ENCODE results near the gene KYAT1. TPM values are rescaled to one million over a fixed set of nuclear protein-coding genes. Genes with fewer than 3 reads are reported as not detected.

KYAT1 gene
- polyA plus RNA-seq, 5 donors = 6.6 to 10.1 (median 7.9) TPM

DNA sequence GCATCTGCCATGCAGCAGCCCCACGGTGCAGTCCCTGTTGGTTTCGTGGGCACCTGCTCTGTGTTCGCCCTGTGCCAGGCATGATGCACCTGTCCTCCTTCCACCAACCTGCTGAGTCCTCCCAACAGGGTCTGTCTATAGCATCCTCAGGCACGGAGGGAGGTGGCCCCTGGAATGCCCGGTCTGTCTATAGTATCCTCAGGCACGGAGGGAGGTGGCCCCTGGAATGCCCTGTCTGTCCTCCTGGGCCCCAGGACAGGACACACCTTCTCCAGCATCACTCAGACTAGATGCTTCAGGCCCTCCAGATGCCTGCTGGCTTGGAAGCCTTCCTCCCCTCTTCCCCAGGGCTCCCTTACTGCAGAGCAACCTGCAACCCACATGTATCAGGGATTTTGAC, 29.2 kb upstream of the KYAT1 start:
- no peak for DNase-seq

DNA sequence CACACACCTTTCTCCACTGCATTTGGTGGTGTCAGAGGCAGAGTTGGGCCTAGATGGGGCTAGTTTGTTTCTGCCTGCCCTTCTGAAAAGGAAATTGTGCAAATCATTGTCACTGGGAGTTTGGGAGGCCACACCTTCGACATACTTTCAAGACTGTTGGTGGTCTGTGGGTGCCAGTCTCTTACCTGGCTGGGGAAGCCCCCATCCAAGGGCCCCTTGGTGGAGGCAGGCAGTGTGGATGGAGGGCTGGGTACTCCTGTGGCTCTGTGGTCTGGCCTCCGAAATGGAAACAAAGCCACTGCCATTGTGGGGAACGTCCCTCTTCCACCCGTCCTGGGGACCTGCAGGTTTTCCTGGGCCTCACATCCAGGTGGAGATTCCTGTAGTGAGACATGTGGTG, 28.1 kb upstream of the KYAT1 start:
- no peak for DNase-seq

DNA sequence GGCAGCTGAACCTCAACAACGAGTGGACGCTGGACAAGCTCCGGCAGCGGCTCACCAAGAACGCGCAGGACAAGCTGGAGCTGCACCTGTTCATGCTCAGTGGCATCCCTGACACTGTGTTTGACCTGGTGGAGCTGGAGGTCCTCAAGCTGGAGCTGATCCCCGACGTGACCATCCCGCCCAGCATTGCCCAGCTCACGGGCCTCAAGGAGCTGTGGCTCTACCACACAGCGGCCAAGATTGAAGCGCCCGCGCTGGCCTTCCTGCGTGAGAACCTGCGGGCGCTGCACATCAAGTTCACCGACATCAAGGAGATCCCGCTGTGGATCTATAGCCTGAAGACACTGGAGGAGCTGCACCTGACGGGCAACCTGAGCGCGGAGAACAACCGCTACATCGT, 26.6 kb upstream of the KYAT1 start:
- DNase-seq = no peak

DNA sequence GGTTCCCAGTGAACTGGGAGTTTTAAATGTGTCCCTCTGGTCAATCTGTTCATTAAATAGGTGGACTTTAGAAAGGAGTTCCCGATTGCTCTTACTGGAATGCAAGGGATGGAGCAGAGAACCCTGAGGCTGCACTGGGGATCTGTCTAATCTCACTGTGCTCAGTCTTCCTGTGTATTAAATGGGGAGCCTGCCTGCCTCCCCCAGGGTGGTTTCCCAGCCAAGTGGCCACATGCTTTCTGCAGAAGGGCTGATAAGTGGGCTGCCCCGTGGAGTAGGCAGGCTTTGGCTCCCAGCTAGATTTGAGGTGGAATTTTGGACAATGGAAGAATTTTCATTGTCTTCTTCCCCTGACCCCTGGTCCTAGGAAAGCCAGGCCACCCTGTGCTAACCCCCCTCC, 25.0 kb upstream of the KYAT1 start:
- no peak for DNase-seq

DNA sequence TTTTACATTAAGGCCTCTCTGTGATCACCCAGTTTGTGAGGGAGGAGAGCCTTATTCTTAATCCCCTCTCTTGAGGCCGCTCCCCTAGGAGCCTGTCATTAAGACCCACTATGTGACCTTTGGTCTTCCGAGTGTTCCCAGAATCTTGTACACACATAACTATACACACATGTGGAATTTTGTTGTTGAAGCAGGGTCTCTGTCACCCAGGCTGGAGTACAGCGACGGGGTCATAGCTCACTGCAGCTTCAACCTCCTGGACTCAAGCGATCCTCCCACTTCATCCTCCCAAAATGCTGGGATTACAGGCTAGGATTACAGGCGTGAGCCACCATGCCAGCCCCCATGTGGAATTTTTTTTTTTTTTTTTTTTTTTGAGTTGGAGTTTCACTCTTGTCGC, 24.2 kb upstream of the KYAT1 start:
- no peak for DNase-seq

DNA sequence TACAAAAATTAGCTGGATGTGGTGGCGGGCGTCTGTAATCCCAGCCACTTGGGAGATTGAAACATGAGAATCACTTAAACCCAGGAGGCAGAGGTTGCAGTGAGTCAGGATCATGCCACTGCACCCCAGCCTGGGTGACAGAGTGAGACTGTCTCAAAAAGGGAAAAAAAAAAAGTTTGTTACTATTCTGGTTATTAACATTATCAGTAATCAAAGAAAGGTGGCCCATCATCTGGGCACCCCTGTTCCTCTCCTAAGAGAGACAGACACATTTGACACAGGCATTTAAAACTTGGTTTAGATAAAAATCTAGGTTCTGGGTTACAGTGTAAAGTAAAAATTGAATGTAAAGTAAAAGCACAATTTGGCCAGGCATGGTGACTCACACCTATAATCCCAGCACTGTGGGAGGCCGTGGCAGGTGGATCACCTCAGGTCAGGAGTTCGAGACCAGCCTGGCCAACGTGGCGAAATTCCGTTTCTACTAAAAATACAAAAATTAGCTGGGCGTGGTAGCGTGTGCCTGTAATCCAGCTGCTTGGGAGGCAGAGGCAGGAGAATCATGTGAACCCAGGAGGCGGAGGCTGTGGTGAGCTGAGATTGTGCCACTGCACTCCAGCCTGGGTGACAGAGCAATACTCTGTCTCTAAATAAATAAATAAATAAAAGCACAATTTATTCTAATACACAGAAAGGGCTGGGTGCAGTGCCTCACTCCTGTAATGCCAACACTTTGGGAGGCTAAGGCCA, 22.3 kb upstream of the KYAT1 start:
- DNase-seq = no peak

DNA sequence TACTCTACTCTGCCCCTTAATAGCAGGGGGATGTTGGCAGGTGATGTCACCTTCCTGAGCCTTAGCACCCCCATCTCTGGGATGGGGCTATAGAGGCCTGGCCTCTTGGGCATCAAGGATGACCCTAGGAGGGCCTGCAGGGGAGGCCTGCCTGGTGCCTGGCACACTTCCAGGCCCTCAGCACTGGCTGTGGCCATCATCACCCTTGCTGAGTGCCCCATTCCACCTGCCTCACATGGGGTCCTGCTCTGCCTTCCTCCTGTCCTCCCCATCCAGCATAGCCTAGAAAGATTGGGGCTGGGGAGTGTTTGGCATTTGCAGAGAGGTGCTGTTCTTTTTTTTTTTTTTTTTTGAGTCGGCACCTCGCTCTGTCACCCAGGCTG, 21.3 kb upstream of the KYAT1 start:
- DNase-seq = no peak

GRCh38 chr9:128902351-128903078, 20.8 kb upstream of the KYAT1 start:
- no peak for DNase-seq

DNA sequence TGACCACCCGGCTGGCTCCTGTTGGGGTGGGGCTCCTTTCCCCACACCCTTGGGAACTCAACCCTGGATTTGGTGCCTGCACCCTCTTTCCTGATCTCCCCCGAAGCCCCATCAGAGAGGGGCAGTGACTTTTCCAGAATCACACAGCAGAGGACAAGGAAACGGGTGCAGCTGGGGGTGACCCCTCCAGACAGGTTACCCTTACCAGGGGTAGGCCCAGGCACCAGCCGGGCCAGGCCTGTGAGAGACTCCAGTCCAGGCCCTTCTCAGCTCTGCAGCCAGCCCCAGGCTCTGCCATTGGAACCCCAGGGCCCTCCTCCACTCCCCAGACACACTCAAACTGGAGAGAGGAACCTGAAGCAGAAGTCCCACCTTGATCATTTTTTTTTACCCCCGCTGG, 20.1 kb upstream of the KYAT1 start:
- DNase-seq = no peak

- no peak for DNase-seq
These were observed 19.6 kb upstream of the KYAT1 start for GRCh38 chr9:128901379-128901778.

DNA sequence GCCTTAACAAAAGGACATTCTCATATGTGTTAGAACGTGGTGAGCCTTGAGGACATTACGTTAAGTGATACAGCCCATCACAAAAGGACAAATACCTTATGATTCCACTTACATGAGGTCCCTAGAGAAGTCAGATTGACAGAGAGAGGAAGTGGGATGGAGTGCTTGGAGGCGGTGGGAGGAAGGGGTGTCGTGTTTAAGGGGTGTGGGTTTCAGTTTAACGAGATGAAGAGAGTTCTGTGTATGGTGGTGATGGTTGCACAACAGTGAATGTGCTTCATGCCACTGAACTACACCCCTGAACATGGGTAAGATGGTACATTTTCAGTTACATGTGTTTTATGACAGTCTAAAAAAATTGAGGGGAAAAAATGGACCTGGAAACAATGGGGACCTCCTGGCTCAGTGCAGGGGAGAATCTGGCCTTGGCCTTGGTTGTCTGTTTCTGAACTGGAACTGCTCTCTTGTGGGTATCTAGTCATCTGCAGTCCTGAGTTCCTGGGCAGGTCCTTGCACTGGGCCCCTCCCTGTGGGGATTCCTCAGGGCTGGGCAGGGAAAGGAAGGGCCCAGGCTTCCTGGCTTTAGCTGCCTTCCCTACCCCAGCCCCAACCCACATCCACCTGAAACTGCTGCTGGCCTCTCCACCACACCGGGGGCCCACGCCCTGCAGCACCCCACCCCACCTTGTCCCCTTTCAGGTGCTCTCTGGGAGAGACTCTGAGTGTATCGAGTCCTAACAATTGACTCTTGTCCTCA, 18.0 kb upstream of the KYAT1 start:
- DNase-seq = no peak

DNA sequence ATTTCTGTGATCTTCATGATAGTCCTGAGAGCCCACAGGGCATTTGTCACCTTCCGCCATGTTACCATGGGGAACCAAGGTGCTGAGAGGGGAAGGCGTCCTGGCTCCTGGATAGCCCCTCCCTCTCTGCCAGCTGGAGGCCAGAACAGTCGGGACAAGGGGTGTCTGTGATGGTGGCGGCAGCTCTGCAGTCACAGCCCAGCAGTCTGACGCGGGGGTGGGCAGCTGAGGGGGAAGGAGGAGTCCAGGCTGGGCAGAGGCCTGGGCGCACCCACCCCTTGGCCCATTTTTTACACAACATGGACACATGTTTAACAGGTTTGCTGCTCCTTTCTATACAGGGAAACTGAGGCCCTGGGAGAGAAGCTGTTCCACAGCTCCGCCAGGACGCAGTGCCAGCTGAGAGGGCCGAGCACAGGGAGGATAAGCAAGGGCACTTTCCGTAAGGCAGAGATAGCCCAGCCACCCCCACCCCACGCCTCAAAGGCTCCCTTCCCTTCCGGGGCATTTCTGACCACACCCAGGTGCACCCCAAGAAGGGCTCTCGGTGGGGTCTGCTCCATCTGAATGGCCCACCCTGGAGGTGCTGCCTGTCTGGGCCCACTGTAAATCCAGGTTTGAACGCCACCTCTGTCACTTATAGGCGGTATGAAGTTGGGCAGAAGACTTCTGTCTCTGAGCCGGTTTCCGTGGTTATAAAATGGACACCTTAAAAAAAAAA, 17.3 kb upstream of the KYAT1 start:
- no peak for DNase-seq

DNA sequence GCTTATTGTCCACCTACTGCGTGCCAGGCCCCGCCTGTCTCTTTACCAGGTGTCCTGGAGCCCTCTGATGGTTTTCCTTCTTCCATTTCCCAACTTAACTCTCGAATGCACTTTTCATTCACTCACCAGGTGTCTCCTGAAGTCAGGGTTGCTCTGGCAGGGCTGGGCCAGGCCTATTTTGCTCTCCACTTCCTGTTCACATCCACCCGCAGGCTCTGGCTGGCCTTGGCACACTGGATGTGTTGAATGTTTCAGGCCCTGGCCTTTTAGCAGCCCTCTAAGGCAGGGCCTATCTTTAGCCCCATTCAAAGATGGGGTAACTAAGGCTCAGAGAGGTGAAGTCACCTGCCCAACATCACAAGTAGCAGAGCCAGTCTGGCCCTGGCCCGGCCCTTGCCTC, 16.6 kb upstream of the KYAT1 start:
- DNase-seq = no peak

DNA sequence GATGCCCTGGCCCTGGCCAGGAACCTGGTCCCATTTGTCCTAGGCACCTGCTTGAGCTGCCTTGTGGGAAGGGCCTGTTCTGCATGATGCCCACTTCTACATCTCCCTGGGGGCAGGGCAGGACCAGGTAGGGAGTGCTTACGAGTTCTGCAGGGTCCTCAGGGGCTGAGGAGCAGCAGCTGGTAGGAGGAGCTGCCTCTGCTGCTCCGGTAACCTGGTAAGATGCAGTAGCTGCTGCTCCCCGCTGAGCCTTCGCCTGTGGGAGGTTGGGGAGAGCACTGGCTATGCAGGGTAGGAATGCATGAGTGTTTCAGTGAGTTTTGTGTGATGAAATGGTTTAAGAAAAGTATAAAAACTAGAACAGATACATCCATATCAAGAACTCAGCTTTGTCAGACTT, 13.8 kb upstream of the KYAT1 start:
- DNase-seq = no peak

GRCh38 chr9:128894764-128895163, 13.0 kb upstream of the KYAT1 start:
- DNase-seq = no peak

- DNase-seq = no peak
These were observed 11.6 kb upstream of the KYAT1 start for GRCh38 chr9:128893354-128893753.

GRCh38 chr9:128892221-128892921, 10.6 kb upstream of the KYAT1 start:
- DNase-seq = peak; percentile 53 to 56

- DNase-seq = no peak
These were observed 9.8 kb upstream of the KYAT1 start for GRCh38 chr9:128891321-128892220.

- no peak for DNase-seq
These were observed 6.2 kb upstream of the KYAT1 start for GRCh38 chr9:128887914-128888350.

DNA sequence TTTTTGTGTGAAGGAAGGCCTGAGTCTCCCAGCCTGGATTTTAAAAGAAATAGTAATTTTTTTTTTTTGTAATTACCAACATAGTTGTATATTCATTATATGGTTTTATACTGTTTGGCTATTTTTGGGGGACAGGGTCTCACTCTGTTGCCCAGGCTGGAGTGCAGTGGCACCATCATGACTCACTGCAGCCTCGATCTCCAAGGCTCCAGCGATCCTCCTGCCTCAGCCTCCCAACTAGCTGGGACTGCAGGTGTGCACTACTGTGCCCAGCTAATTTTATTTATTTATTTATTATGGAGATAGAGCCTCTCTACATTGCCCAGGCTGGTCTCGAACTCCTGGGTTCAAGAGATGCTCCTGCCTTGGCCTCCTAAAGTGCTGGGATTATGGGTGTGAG, 5.3 kb upstream of the KYAT1 start:
- DNase-seq = no peak
